Stimulated activated naive B cell treated with anti-CD40 and anti-IgM and Interleukin-4, amounts not matched to agents 10 μg/mL and 1 μg/mL and 100 μg/mL, for 72 hours (primary cell): ENCODE data around the gene IL12RB1.

Experiments
- ATAC-seq, 2 donors: fragments of 150-1000 bp; cut with Tn5 transposase; replicated peaks; 2 replicates each; pipeline ENCODE4 v1.10.0; 2021; ENCODE audit warnings: moderate library complexity in 1 of 2
- DNase-seq: peaks from one replicate; pipeline ENCODE4 v3.0.0; 2021
- H3K27ac Mint-ChIP-seq: one replicate; pipeline ENCODE4 v1.8.0; 2022; ENCODE audit warnings: mild to moderate bottlenecking, mixed read lengths
- H3K27me3 Mint-ChIP-seq, 2 donors: one replicate each; pipeline ENCODE4 v1.8.0; 2022; ENCODE audit warnings: mixed read lengths in 2 of 2
- H3K36me3 Mint-ChIP-seq, 2 donors: one replicate each; pipeline ENCODE4 v1.8.0; 2022; ENCODE audit warnings: mixed read lengths in 2 of 2, mild to moderate bottlenecking in 1 of 2
- H3K4me1 Mint-ChIP-seq, 2 donors: one replicate each; pipeline ENCODE4 v1.8.0; 2022; ENCODE audit warnings: mixed read lengths in 2 of 2, mild to moderate bottlenecking in 1 of 2
- H3K4me3 Mint-ChIP-seq, 2 donors: one replicate each; pipeline ENCODE4 v1.8.0; 2022; ENCODE audit warnings: mild to moderate bottlenecking in 2 of 2, mixed read lengths in 2 of 2, moderate library complexity in 1 of 2
- H3K9me3 Mint-ChIP-seq, 2 donors: one replicate each; pipeline ENCODE4 v1.8.0; 2022; ENCODE audit warnings: mixed read lengths in 2 of 2, mild to moderate bottlenecking in 1 of 2

The IL12RB1 gene

GRCh38 chr19:18086590-18087138 lies at the start of gene IL12RB1:
TSS of gene IL12RB1 (minus strand) at chr19:18086934. CDS start at chr19:18086823, 111 bp downstream.
- Mint-ChIP-seq H3K4me1 (peaks cover 43 to 64% of the 10 kb centered on the region in 2 donors), H3K27ac (peak within 1 kb of the TSS; percentile 95), H3K4me3 (peak within 1 kb of the TSS; percentile 88 to 91), H3K36me3 (peaks cover 39 to 54% of the 10 kb centered on the region in 2 donors), H3K27me3 (no peaks in the 10 kb centered on the region), H3K9me3 (peaks cover 8 to 9% of the 10 kb centered on the region in 2 donors)
- DNase-seq (peak; percentile 32), ATAC-seq (peak; percentile 64 to 69)

DNA sequence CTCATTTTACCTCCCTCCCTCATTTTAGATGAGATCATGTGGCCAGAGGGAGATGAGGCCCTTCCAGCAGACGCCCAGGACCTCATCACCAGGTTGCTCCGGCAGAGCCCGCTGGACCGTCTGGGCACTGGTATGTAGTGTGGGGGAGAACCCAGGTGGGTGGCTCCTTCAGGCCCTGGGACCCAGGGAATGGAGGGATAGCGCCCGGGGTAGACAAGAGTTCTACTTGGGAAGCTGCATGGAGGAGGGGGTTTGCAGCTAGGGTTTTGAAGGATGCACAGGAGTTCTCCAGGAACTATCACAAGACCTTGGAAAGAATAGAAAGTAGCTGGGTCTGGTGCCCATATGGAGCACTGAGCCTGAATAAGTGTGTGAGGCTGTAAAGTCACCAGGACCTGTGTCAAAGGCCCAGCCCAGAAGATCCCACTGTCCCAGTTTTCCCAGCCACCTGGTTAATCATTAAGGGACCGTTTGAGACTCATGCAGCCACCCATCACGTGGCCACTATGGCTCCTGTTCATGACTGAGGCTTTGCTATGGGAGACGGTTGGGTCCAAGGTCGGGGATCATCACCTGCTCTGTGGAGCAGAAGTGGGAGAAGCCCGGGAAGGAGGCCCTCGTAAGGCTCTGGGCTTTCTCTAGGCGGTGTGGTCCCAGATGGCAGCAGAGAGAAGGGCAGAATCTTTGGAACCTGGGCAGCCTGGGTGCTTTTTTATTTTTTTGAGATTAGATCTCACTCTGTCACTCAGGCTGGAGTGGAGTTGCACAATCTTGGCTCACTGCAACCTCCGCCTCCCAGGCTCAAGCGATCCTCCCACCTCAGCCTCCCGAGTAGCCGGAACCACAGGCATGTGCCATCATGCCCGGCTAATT lies 49.2 kb upstream of the IL12RB1 start:
- Mint-ChIP-seq H3K36me3 (peaks cover 39 to 63% of the 10 kb centered on the region in 2 donors), H3K27me3 (no peaks in the 10 kb centered on the region), H3K9me3 (peaks cover 2 to 4% of the 10 kb centered on the region in 2 donors), H3K27ac (peak overlapping the region; percentile 79), H3K4me1 (peaks cover 0 to 4% of the 10 kb centered on the region in 2 donors), H3K4me3 (no peak overlapping the region)
- ATAC-seq (no peak), DNase-seq (no peak)

DNA sequence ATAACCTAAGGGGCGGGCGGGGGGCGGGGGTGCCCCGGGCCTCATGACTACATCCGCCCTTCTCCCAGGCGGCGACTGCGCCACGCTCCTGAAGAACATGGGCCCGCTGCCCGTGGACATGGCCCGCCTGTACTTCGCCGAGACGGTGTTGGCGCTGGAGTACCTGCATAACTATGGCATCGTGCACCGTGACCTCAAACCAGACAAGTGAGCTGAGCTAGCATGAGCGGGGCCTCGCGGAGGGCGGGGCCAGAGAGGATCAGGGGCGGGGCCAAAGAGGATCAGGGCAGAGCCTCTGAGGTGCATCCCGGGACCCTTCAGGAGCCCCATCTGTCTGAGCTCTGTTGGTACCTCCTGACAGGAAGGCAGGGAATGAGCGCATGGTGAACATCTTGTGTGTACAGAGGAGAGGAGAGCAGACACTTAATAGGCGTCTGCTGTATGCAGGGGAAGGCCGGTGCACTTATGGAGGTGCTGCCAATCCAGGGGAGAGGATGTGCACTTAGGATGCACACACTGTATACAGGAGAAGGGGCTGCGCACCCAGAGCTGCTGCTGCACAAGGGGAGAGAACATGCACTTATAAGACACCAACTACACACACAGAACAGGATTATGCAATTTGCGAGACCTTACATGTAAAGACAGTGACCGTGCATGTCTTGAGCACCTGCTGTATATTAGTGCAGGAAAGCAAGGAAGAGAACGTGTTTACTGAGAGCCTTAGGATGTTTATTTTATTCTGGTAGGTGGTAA lies 45.3 kb upstream of the IL12RB1 start:
- peaks cover 50 to 69% of the 10 kb centered on the region in 2 donors for H3K36me3 Mint-ChIP-seq

DNA sequence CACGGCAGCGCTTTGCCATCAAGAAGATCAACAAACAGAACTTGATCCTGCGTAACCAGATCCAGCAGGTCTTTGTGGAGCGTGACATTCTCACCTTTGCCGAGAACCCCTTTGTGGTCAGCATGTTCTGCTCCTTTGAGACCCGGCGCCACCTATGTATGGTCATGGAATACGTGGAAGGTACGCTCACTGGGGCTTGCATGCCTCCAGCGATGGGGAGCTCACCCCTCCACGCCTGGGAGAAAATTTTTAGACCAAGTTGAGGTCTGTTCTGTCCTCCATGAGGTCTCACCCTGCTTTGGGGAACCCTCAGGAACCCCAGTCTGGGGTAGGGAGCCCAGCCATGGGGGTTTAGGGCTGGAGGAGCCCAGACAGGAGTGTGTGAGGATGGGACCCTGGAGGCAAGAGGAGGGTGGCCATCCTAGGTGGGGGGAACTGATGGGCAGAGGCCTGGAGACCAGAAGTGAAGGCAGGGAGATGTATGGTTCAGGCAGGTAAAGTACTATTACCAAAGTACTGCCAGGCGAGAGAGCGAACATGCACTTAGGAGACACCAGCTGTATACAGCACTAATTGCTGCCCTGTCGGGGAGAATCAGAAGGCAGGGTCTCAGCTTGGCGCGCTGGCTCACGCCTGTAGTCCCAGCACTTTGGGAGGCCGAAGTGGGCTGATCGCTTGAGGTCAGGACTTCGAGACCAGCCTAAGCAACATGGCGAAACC lies 43.9 kb upstream of the IL12RB1 start:
- ATAC-seq = no peak
- peaks cover 0 to 5% of the 10 kb centered on the region in 2 donors for H3K4me1 Mint-ChIP-seq
- H3K36me3 Mint-ChIP-seq = peaks cover 54 to 64% of the 10 kb centered on the region in 2 donors
- H3K9me3 Mint-ChIP-seq = no peaks in the 10 kb centered on the region
- no peaks in the 10 kb centered on the region for H3K27me3 Mint-ChIP-seq
- no peak overlapping the region for H3K4me3 Mint-ChIP-seq
- H3K27ac Mint-ChIP-seq = peak overlapping the region; percentile 80
- DNase-seq = no peak

More for the DNA sequence above, 45.3 kb upstream of the IL12RB1 start:
- no peaks in the 10 kb centered on the region for H3K27me3 Mint-ChIP-seq
- H3K27ac Mint-ChIP-seq = no peak overlapping the region
- H3K4me3 Mint-ChIP-seq = no peak overlapping the region
- DNase-seq (no peak), ATAC-seq (peak in 1 of 2 donors; percentile 44)
- H3K4me1 Mint-ChIP-seq = no peaks in the 10 kb centered on the region
- no peaks in the 10 kb centered on the region for H3K9me3 Mint-ChIP-seq

- DNase-seq (no peak), ATAC-seq (no peak)
- H3K27ac Mint-ChIP-seq = peak overlapping the region; percentile 71
- peaks cover 0 to 5% of the 10 kb centered on the region in 2 donors for H3K4me1 Mint-ChIP-seq
- H3K4me3 Mint-ChIP-seq = no peak overlapping the region
- no peaks in the 10 kb centered on the region for H3K27me3 Mint-ChIP-seq
- H3K36me3 Mint-ChIP-seq = peaks cover 48 to 60% of the 10 kb centered on the region in 2 donors
- no peaks in the 10 kb centered on the region for H3K9me3 Mint-ChIP-seq
These were observed 42.1 kb upstream of the IL12RB1 start for GRCh38 chr19:18128805-18129204.

- H3K9me3 Mint-ChIP-seq = no peaks in the 10 kb centered on the region
- no peaks in the 10 kb centered on the region for H3K27me3 Mint-ChIP-seq
- no peak for DNase-seq
- peaks cover 0 to 5% of the 10 kb centered on the region in 2 donors for H3K4me1 Mint-ChIP-seq
- no peak for ATAC-seq
- no peak overlapping the region for H3K27ac Mint-ChIP-seq
- H3K36me3 Mint-ChIP-seq = peaks cover 55 to 66% of the 10 kb centered on the region in 2 donors
- no peak overlapping the region for H3K4me3 Mint-ChIP-seq
These were observed 41.3 kb upstream of the IL12RB1 start for GRCh38 chr19:18128044-18128443.

GRCh38 chr19:18126097-18126496 lies 39.4 kb upstream of the IL12RB1 start:
- Mint-ChIP-seq H3K27me3 (no peaks in the 10 kb centered on the region), H3K4me3 (no peak overlapping the region), H3K4me1 (peaks cover 0 to 7% of the 10 kb centered on the region in 2 donors), H3K36me3 (peaks cover 59 to 67% of the 10 kb centered on the region in 2 donors), H3K27ac (peak overlapping the region; percentile 83), H3K9me3 (no peaks in the 10 kb centered on the region)
- DNase-seq = no peak
- no peak for ATAC-seq

DNA sequence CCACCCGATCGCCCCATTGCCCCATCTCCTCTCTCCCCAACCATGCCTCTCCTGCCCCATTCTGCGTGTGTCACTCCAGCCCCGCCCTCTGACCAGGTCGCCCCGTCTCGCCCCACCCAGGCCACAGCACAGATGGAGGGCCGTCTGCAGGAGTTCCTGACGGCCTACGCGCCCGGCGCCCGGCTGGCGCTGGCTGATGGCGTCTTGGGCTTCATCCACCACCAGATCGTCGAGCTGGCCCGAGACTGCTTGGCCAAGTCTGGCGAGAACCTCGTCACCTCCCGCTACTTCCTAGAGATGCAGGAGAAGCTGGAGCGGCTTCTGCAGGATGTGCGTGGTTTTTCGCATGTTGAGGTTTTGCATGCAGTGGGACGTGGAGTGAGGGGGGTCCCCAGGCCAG lies 37.1 kb upstream of the IL12RB1 start:
- Mint-ChIP-seq H3K27me3 (no peaks in the 10 kb centered on the region), H3K4me1 (peaks cover 13 to 25% of the 10 kb centered on the region in 2 donors), H3K36me3 (peaks cover 41 to 57% of the 10 kb centered on the region in 2 donors), H3K27ac (no peak overlapping the region), H3K9me3 (no peaks in the 10 kb centered on the region), H3K4me3 (no peak overlapping the region)
- DNase-seq = no peak
- no peak for ATAC-seq

GRCh38 chr19:18122860-18123795 lies 36.4 kb upstream of the IL12RB1 start:
- Mint-ChIP-seq H3K4me1 (peaks cover 15 to 32% of the 10 kb centered on the region in 2 donors), H3K27ac (no peak overlapping the region), H3K36me3 (peaks cover 34 to 51% of the 10 kb centered on the region in 2 donors), H3K9me3 (no peaks in the 10 kb centered on the region), H3K27me3 (no peaks in the 10 kb centered on the region), H3K4me3 (no peak overlapping the region)
- ATAC-seq = no peak
- DNase-seq = no peak

DNA sequence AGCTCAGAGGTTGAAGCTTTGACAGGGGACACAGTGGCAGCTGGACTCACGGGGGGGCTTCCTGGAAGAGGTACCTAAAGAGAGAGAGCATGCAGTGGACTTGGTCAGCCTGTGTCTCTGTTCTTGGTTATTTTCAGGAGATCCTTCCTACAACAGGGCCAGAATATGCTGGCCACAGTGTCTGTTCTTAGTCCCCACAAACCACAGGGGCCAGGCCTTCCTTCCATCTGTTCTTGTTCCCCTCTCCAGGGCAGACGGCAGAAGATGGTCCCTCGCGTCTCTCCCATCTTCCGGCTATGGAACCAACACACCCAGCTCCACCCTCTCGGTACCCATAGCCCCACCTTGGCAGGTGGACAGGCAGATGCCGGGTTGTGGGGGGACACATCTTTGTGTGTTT lies 35.7 kb upstream of the IL12RB1 start:
- Mint-ChIP-seq H3K27ac (peak overlapping the region; percentile 5), H3K4me3 (no peak overlapping the region), H3K4me1 (peaks cover 17 to 37% of the 10 kb centered on the region in 2 donors), H3K36me3 (peaks cover 32 to 48% of the 10 kb centered on the region in 2 donors), H3K27me3 (no peaks in the 10 kb centered on the region), H3K9me3 (no peaks in the 10 kb centered on the region)
- DNase-seq = no peak
- no peak for ATAC-seq

GRCh38 chr19:18121166-18121565 lies 34.4 kb upstream of the IL12RB1 start:
- ATAC-seq (no peak), DNase-seq (no peak)
- H3K4me3 Mint-ChIP-seq = no peak overlapping the region
- H3K27ac Mint-ChIP-seq = no peak overlapping the region
- peaks cover 29 to 47% of the 10 kb centered on the region in 2 donors for H3K36me3 Mint-ChIP-seq
- no peaks in the 10 kb centered on the region for H3K27me3 Mint-ChIP-seq
- no peaks in the 10 kb centered on the region for H3K9me3 Mint-ChIP-seq
- peaks cover 23 to 43% of the 10 kb centered on the region in 2 donors for H3K4me1 Mint-ChIP-seq

DNA sequence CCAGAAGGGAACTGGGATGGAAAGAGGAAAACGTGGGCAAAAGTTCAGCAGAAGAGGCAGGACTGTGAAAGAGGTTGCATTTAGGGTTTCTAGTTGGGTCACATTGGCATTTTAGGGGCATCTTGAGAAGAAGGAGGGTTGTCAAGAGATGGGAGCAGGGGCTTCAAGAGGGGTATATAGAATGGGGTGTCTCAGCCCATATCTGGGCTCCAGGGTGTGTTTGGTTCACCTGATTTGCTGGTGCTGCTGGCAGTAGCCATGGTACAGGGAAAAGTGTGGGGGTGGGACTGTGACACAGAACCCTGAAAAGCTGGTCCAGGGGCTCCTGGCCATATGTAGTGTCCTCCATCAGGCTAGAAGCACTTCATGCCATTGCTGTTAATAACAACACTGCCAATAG lies 33.4 kb upstream of the IL12RB1 start:
- no peaks in the 10 kb centered on the region for H3K9me3 Mint-ChIP-seq
- no peaks in the 10 kb centered on the region for H3K27me3 Mint-ChIP-seq
- H3K27ac Mint-ChIP-seq = peak overlapping the region; percentile 88
- DNase-seq (no peak), ATAC-seq (no peak)
- peaks cover 33 to 50% of the 10 kb centered on the region in 2 donors for H3K36me3 Mint-ChIP-seq
- peaks cover 26 to 47% of the 10 kb centered on the region in 2 donors for H3K4me1 Mint-ChIP-seq
- H3K4me3 Mint-ChIP-seq = peak overlapping the region in 1 of 2 donors; percentile 78

DNA sequence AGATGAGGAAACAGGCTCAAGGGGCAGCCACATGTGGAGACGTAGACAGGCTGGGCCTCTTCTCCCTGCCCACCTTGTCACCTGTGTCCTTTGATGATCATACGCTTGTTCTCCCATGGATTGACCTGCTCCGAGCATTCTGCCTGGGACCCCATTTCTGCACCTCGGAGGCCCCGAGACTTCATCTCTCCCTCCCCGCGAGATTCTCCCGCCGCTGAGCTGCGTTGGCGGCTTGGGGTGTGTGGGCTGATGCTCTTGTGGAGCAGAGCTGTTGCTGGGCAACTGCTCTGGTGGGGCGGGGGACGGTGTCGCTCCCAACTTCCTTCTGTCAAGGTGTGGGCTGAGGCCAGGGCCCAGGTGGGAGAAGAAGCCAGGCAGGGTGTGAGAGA lies 33.0 kb upstream of the IL12RB1 start:
- peak overlapping the region in 1 of 2 donors; percentile 78 for H3K4me3 Mint-ChIP-seq
- ATAC-seq (no peak), DNase-seq (no peak)
- no peaks in the 10 kb centered on the region for H3K9me3 Mint-ChIP-seq
- H3K27ac Mint-ChIP-seq = peak overlapping the region; percentile 88
- H3K4me1 Mint-ChIP-seq = peaks cover 30 to 47% of the 10 kb centered on the region in 2 donors
- H3K27me3 Mint-ChIP-seq = no peaks in the 10 kb centered on the region
- H3K36me3 Mint-ChIP-seq = peaks cover 38 to 54% of the 10 kb centered on the region in 2 donors
